Activated gamma-delta T cell (primary cell): ENCODE data around the gene IL31.

Experiments used
- DNase-seq: peaks from one replicate; lab custom pipeline; 2025; lab: John Stamatoyannopoulos, UW

The IL31 gene

DNA sequence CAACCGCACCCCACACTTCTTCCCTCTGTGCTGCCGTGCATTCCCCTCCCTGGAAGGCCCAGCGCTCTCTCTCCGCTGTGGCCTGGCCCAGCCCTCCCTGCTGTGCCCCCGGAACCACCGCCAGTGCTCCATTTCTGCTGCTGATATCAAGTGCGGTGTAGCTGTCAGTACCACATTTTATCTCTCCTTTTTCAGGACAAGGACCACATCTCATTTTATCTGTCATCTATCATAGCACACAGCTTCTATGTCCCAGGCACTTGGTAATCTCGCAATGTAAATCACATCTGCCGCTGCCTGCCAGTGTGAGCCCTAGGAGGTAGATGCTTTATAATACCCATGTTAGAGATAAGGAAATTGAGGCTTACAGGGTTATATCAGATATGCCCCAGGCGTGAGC is 18.3 kb downstream of the IL31 start:
- no peak for DNase-seq

DNA sequence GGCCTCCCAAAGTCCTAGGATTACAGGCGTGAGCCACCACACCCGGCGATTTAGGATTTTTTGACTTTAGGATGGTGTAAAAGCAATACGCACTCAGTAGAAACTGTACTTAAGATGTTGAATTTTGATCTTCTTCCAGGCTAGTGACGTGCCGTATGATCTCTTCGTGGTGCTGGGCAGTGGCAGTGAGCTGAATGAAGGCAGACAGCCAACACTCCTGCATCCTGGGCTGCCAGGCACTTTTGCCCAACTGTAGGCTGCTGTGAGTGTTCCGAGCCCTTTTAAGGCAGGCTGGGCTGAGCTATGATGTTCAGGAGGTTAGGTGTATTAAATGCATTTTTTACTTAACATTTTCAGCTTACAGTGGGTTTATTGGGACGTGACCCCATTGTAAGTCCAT is 21.3 kb downstream of the IL31 start:
- DNase-seq = no peak

DNA sequence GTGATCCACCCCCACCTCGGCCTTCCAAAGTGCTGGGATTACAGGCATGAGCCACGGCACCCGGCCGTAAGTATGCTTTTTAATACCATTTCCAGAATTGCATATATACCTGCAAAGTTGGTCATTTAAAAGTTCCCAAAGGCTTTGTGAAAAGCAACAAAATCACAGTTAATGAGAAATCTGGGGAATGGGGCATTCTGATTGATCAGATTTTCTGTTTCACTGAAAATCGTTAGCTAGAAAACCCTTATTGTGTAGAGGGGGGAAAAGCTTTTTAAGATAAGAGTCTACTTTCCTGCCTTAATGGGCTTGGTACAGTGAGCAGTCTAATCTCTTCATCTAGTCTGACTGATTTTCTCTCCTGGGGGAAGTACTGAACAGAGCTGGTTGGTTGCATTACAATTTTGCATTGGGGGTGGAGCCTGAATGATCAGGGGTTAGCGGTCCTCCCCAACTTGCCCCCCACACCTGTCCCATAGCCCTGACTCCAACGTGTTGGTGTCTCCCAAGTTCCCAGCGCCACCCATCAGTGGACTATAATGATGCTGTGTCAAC is 23.8 kb downstream of the IL31 start:
- no peak for DNase-seq

DNA sequence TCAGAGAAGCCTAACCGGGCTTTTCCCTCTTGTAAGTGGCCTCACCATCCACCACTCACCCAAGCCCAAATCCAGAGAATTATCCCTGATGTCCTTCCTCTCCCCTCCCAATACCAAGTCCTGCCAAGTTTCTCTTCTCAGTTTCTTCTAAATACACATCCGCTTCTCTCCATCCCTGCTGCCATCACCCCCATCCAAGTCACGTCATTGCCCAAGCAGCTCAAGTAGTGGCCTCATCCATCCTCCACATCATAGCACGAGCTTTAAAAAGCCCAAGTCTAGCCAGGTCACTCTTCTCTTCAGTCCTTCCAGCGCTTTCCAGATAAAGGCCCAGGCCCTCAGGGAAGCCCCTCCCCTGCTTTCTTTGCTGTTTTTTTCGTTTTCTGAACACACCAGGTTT is 25.4 kb downstream of the IL31 start:
- no peak for DNase-seq

DNA sequence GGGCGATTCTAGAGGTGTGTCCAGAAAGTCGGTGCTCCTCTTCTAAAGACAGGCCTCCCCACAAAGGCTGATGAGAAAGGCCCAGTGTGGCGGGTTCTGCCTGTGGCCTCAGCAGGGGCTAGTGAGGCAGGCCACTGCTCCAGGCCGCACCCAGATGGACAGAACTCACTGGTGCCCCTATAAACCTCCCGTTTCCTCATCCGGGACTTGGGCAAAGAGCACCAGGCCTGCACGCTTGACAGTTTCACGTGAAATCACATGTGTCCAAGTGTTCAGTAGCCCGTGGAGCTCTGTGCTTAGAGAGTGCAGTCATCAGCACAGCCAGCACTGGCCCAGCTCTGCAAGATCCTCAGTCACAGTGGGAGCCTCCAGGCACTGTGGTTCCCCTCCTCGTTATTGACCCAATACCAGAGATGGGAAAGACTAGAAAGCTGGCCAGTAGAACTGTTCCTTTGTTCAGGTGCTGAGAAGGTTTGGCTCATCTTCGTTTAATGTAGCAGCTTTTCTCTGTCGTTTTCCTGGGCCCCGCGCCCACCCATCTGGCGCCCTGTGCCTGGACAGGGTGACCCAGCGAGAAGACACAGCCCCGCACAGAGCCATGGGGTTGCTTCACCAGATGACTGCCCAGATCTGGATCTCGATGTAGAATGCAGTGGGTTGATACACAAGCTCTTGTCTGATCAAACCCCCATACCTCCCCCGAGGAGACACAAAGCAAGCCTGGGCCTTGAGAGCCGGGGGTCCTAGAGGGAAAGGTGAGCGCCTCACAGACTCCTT is 26.3 kb downstream of the IL31 start:
- DNase-seq = no peak

DNA sequence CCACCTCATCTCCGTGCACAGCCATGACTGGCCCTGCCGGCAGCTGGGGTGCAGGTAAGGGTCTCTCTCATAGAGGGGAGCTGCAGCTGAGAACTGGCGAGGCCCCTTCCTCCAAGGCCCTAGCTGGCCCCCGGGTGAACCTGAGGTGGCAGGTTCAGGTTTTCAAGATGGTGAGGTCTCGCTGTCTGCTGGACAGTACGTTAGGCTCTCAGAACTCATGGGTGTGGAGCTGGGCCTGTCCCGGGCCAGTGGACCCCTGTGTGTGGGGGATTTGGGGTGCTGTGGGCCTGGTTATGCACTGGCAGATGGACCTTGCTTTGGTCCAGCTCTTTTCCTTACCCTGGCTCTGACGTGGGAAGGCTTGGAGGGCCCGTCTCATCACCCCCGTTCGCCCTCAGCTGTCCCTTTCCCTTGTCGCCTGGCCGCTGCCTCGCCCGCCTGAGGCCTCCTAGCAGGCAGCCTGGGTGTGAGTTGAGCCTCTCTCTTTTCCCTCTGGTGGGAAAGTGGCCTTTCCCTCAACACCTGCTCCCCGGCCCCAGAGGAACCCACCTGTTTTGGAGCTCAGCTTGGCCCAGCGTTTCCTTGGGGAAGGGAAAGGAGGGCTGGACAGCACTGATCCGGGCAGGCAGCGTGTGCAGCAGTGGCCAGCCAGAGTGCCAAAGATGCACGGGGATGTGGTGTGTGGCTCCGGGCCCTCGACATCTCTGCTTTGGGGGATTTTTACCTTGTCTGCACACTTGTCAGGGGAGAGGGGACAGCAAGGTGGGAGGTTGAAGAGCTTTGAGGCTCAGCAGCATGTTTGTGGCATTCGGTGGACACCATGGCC is 28.3 kb downstream of the IL31 start:
- DNase-seq = no peak

DNA sequence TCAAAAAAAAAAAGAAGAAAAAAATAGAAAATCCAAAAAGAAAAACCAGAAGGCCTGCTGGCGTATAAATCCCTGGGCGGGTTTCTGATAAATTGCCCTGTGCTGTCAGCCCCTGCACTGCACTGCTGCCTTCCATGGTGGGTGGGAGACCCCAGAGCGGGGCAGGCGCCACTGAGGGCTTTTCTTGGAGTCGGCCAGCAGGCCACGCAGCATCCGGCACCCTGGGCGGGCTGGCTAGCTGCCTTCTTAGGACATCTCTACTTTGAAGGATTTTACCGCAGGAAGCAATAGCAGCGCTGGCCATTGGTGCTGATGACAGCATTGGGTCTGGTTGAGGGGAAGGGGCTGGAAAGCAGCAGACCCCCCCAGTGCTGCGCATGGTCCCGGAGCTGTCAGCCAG is 29.1 kb downstream of the IL31 start:
- no peak for DNase-seq

DNA sequence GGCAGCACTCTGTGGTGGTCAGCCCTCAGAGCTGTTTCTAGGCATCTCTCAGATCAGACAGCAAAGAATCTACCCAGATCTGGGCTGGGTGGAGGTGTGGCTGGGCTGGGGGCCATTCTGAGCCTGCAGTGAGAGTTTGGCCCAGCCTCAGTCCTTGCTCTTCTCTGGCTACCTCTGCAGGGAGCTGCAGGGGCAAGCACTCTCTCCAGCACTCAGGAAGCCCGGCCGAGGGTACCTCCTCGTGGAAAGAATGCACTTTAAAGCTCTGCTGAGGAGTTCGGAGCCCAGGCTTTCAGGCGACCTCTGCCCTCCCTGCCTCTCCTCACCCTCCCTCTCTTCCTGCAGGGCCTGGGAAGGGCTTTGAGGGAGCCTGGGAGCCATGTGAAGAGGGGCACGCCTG is 31.2 kb downstream of the IL31 start:
- no peak for DNase-seq

DNA sequence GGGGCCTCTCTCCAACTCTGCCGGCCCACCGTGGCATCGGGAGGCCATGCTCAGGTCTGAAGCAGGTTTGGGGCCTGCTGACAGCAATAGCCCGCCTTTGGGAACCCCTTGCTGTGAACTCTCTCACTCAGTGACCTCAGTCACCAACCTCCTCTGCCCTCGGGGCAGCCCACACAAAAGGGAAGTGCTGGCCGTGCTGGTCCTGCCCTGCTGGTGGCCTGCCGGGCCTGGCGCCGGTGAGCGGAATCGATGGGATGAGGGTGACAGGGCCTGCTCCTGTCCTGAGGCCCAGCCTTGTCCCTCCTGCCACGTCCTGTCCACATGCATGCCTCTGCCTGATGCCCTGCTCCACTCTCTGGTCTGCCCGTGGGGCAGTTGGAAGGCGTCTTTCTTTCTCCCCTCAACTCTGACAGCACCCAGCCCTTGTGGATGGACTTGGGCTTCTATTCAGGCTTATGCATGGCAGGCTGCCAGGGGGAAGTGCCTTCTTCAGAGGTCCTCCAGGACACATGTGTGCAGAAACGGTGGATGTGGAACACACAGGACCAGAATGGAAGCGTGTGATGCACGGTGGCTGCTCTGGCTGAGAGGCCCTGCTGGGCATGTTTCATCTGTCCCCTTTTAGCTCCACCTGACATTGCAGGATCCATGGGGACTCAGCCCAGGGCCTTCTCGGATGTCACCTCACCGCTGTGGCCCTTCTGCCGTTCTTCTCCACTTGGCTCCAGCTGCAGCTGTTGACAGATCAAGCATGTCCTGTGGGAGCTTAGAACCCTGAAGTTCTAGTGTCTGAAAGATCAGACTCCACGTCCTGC is 31.9 kb downstream of the IL31 start:
- no peak for DNase-seq

DNA sequence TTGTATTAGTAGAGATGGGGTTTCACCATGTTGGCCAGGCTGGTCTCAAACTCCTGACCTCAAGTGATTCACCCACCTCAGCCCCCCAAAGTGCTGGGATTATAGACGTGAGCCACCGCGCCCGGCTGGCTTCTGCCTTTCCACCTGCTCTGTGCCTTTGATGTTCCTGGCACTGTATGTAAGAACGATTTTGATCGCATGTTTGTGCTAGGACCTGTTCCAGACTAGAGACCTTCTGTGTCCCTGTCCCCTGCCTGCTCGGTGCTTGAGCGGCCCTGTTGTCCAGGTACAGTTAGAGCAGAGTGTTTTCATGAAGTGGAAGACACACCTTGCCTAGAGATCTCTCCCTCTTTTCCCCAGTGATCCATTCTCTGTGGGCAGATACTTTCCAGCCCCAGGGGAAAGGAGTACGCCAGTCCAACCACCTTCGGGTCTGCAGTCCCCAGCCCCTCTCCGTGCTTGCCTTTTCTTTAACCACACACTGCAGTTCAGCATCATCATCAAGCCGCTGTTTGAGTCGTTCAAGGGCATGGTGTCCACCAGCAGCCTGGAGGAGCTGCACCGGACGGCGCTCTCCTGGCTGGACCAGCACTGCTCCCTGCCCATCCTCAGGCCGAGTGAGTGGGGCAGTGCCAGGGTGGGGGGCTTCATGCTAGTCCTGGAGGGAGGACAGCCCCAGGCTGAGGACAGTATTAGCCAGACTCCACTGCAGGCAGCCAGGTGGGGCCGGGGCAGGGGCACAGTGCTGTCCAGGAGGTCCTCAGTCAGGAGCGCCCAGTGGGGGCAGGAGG is 33.4 kb downstream of the IL31 start:
- no peak for DNase-seq

DNA sequence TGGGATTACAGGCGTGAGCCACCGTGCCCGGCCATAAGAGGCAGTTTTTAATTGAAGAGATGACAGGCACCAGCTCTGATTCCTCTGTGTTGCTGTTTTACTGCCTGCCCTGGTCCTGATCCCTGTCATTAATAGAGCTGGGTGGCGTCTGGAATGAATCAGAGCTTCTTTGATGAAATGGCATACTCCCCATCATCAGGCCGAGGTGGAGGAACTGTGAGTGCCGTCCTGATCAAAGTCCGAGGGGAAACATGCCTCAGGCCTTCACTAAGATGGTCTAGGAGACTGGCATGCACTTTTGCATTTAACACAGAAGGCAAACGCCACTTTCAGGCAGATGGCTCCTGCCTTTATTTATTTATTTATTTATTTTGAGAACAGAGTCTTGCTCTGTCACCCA is 34.1 kb downstream of the IL31 start:
- DNase-seq = no peak

DNA sequence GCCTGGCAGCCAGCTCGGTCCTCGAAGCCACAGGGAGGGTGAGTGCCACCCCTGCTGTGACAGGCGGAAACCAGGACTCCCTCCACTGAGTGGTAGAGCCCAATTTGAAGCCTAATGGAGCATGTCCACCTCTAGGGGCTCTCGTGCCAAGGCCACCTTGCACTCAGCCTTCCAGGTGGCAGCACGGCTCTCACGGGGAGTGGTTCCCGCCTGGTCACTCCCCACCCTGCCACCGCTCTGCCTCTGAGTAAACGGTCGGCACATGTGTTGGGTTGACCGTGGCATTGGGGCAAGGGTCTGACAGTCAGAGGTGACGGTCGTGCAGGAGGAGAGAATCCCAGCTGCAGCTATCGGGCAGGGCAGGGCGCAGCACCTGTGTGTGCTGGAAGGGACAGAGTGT is 34.8 kb downstream of the IL31 start:
- DNase-seq = no peak

DNA sequence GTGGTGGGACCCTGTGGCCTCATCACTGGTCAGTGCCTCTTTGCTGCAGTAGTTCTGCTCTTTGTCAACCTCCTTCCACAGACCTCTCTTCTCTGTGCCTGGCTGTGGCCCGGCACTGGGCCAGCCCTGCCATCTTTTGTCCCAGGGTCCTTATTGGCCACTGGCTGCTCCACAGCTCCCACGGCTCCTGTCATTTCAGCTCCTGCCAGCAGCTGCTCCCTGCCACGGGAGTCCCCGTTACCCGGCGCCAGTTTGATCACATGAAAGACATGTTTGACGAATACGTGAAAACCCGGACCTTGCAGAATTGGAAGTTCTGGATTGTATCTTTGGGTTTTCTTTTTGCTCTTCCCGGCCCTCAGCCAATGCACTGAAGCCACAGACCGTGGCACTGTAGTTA is 35.4 kb downstream of the IL31 start:
- no peak for DNase-seq

DNA sequence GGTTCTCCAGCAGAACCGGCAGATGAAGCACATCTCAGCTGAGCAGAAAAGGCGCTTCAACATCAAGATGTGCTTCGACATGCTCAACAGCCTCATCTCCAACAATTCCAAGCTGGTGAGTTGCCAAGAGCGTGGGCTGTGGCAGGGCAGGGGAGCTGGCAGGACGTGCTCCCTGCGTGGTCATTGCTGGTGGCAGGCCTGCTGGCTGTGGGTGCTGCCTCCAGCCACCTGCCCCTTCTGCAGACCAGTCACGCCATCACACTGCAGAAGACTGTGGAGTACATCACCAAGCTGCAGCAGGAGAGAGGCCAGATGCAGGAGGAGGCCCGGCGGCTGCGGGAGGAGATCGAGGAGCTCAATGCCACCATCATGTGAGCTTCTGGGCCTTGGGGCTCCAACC is 35.8 kb downstream of the IL31 start:
- DNase-seq = no peak

DNA sequence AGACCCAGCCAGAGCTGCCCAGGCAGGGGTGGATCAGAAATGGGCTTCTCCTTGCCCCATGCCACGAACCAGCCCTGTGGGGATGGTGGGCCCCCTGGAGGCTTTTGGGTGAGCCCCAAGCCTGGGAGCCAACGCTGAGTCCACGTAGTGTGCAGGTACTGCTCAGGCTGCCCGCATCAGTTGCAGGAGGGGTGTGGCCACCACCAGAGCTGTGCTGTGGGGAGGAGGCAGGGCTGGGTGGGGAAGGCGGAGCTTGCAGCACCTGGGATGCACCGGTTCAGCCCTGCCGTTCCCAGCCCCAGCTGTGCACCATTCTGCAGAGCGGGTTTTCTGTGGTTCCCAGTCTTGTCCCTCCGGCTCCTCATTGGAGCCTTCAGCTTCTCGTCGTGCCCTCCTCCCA is 36.3 kb downstream of the IL31 start:
- no peak for DNase-seq

DNA sequence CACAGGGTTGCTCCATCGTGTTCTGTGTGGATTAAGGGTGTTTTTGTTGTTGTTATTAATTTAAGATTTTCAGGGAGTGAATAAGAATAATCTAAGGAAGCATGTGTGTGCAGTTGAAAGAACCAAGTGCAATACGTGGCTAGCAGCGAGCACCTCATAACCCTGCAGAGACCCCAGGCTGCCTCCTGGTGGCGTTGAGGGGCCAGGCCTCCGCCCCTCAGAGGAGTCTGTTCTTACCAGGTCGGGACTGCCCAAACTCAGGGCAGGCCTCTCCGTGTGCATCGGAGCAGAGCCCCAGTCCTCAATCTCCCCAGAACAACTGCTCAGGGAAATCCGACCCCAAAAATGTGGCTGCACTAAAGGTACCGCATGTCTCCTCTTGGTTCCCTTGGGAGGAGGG is 36.8 kb downstream of the IL31 start:
- DNase-seq = no peak

DNA sequence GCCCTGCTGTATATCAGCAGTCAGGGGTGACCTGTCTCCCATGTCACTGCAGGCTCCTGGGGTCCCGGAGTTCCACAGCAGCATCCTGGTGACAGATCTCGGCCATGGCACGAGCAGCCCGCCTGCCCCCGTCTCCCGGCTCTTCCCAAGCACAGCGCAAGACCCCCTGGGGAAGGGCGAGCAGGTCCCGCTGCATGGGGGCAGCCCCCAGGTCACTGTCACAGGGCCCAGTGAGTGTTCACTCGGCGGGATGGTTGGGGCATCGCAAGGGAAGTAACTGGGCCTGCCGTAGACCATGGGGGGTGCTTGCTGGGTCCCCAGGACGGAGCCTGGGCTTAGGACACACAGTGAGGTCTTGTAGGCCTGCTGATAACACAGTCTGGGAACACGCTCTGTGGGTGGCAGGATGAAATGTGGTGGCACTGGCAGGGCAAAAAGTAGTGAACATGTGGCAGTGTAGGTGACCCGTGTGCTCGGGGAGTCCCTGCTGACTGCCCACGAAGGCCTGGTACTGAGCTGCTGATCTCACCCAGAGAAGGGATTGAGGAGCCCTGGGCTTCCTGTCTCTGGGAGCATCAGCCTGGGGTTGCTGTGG is 38.5 kb downstream of the IL31 start:
- no peak for DNase-seq

DNA sequence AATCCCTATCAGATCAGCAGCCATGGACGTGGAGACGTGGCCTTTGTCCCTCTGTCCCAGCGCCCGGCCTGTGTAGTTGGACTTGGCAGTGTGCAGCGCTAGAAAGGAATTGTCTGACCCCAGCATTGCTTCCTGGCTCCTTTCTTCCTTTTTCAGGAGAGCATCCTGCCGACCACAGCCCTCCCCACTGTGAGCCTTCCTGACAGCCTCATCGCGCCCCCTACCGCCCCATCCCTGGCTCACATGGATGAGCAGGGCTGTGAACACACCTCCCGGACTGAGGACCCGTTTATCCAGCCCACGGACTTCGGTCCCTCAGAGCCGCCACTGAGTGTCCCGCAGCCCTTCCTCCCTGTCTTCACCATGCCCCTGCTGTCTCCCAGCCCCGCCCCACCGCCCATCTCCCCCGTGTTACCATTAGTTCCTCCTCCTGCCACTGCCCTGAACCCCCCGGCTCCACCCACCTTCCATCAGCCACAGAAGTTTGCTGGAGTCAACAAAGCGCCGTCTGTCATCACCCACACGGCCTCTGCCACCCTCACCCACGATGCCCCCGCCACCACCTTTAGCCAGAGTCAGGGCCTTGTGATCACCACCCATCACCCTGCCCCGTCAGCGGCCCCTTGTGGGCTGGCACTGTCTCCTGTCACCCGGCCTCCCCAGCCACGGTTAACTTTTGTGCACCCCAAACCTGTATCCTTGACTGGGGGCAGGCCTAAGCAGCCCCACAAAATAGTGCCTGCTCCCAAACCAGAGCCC is 40.6 kb downstream of the IL31 start:
- no peak for DNase-seq

DNA sequence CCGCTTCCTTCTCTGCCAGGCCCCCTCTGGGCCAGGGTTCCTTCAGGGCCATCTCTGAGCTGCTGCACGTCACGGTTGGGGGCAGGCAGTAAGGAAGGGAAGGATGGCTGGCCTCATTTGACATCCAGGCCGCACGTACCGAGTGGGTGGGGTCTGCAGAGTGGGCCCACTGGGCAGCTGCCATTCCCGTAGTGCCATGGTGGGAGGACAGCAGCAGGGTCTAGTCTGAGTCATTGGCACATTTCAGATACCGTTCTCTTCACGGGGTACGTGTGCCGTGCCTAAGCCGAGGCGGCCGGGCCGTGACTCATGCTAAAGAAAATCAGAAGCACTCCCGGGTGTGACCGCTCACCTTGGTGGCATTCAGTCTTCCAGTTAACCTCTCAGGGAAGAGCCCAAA is 43.9 kb downstream of the IL31 start:
- DNase-seq = no peak

DNA sequence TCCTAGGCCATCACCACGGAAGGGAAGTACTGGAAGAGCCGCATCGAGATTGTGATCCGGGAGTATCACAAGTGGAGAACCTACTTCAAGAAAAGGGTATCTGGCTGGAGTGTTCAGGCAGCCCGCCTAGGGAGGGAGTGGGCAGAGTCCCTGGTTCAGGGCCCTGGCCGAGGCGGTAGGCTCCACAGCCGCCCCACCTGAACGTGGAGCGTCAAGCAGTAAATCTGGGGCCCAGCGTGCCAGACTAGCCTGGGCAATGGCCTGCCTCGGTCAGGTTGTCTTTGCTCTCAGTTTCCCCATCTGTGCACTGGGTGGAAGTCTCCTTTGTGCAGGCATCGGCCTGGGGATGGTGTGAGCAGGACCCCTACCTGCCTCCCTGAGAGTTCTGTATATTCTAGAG is 44.9 kb downstream of the IL31 start:
- no peak for DNase-seq
